ENCODE data around the gene THUMPD3. TPM values are rescaled to one million over a fixed set of nuclear protein-coding genes. Genes with fewer than 3 reads are reported as not detected.

THUMPD3 gene
- total RNA-seq = 15.7 and 21.4 TPM in 2 replicates

DNA sequence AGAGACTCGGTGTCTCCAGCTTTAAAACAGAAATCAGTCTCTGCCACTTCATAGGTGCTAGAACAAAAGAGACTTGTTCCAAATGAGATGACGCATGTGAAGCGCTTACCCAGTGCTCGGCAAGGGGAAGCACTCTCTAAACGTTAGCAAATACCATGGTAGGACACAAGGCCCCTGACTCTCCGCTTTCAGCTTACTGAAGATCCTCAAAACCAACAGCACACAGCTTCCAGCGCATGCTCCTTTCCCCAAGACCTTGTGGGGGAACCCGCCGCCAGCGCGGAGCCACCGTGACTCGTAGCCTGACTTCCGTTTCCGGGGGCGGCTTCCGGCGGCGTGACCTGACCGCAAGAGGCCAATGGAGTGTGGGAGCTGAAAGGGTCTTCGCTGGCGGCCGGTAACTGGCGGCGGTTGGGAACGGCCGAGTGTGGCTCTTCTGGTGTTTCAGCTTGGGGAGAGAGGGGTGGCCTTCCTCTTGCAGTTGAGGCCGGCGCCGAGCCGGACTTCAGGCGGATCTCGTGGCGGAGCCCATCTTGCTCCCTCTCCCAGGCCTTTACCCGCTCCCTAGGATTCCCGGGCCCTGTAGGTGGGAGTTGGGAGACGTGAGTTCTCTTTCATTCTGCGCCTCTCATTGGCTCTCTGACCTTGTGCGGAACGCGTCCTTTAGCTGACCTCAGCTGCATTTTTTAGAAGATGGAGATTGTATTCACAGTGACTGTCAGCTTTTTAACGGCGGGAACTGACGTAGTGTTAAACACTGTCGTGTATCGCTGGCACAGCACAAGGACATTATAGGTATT lies at the start of gene THUMPD3:
Gene THUMPD3 (plus strand): TSS at position 324 of the 800 bp plus-strand sequence. CDS start 2,015 bp downstream, outside the sequence.
- DNase-seq (ENCODE audit: low read depth in 2 of 2) = peak; percentile 91 to 95

DNA sequence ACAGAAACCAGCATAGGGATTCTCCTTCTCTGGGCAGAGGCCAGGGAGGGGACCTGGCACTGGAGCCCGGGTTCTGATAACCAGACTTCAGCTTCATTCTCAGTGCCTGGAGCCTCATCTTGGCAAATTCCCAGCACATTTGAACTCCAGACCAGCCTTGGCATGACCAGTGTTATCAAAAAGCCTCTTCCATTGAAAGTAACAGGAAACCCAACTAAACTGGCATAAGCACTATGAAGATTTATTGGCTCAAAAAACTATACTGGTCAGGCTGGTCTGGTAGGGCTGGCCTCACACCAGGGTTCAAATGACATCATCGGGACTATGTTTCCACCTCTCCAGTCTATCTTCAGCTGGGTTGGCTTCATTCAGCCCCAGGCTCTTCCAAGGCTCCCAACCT lies 48.1 kb upstream of the THUMPD3 start:
- DNase-seq (ENCODE audit: low read depth in 2 of 2) = peak in 1 of 2 donors; percentile 52

GRCh38 chr3:9316881-9317361 lies 45.9 kb upstream of the THUMPD3 start:
- DNase-seq (ENCODE audit: low read depth in 2 of 2) = peak; percentile 73 to 81

DNA sequence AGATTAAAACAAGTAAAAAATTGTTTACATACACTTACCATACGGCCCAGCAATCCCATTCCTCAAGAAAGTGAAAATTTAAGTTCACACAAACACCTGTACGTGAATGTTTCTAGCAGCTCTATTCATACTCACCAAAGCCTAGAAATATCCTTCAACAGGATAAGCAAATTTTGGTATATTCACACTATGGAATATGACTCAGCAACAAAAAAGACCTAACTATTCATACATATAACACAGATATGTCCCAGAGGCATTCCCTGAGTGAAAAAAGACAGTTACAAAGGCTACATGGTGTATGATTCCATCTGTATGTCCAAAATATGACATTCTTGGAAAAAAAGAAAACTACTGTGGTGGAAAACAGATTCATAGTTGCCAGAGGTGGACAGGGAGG lies 40.1 kb upstream of the THUMPD3 start:
- no peak for DNase-seq (ENCODE audit: low read depth in 2 of 2)

GRCh38 chr3:9324944-9325343 lies 37.9 kb upstream of the THUMPD3 start:
- no peak for DNase-seq (ENCODE audit: low read depth in 2 of 2)

DNA sequence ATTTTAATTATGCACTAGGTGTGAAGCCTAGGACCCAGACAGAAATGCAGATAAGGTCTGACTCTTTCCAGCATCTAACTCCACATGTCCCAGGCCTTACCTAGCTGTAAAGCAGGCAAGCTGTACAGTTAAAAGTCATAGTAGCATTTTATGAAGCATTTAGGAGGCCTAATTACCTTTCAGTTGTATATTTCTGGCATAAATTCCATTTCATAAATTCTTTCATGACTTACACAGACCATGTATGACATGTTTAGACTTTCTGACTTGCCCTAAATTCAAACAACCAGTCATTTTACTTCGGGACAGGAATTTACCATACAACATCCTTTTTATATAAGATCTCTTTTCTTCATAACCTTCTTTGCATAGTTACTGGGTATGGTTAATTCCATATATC lies 35.3 kb upstream of the THUMPD3 start:
- DNase-seq (ENCODE audit: low read depth in 2 of 2) = no peak

- DNase-seq (ENCODE audit: low read depth in 2 of 2) = no peak
These were observed 32.6 kb upstream of the THUMPD3 start for GRCh38 chr3:9330166-9330703.

- no peak for DNase-seq (ENCODE audit: low read depth in 2 of 2)
These were observed 31.7 kb upstream of the THUMPD3 start for GRCh38 chr3:9331171-9331570.

DNA sequence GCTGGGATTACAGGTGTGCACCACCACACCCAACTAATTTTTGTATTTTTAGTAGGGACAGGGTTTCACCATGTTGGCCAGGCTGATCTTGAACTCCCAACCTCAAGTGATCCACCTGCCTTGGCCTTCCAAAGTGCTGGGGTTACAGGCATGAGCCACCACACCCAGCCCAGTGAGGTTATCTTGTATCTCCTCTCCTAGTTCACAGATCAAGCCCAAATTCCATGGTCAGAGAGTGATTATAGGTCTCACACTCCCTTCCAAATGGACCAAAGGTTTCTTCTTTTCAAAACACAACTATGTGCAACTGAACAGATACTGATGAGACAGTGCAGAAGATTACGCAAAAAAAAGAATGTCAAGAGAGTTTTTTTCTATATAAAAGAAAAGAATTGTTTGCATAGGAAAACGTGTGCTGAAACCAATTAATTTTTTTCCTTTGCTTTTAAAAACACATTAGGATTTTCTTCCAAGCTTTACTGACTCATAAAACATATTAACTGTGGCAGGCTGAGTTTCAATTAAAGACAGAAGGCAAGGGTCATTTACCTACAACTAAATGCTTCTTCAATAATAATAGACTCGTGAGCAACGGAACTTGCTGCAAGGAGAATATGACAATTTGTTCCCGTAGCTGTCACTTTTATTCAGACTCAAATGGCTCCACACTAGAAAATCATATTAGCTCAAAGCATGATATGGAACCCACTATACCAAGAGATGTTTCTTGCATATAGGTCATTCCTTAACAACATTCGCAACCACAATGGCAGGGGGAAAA lies 30.4 kb upstream of the THUMPD3 start:
- no peak for DNase-seq (ENCODE audit: low read depth in 2 of 2)

DNA sequence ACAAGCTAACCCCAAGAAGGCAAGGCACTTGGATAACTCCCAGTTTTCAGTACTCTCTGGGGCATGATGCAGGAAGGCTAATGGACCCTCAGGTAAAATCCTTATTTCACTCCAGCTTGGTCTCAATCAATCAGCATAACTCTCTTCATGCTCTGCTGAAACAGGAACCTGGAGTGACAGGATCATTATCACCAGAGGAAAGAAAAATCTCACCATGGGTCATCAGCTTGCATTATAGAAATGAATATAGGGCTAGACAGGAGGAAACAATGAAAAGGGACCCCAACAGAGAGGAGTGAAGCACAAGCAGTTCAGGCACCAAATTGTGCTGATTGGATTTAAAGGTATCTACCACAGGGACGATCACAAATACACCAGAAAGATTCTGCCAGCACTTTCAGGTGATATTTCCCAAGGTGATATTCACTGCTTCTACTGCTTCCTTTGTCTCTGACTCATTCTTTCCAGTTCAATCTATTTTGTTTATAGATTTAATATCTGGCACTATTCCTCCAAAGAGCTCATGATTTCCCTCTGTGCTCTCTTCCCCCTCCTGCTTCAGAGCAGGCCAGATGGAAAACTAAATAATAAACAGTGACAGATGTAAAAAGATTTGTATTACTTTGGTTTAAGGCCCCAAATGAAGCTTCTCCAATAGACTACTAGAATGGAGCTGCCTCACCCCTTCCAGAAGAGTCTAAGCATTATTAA lies 22.9 kb upstream of the THUMPD3 start:
- DNase-seq (ENCODE audit: low read depth in 2 of 2) = peak; percentile 45 to 86

DNA sequence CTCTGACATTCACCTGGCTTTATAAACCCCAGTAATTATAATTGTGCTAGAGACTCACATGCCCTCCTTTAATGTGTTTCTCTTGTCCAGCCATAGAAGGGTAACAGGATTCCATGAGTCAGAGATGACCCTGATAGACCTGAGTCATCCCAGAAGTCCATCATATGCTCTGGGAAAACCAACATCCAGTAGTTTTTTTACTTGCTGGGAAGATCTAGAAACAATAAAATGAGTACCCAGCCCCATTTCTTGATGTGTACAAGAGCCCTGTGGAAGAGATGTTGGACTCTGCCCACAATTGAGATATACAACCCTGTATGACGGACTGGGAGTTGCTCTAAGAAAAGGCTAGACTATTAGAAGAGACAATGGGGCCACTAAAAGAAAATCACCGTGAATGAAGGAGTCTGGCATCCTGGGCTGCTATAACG lies 22.4 kb upstream of the THUMPD3 start:
- DNase-seq (ENCODE audit: low read depth in 2 of 2) = peak; percentile 91

DNA sequence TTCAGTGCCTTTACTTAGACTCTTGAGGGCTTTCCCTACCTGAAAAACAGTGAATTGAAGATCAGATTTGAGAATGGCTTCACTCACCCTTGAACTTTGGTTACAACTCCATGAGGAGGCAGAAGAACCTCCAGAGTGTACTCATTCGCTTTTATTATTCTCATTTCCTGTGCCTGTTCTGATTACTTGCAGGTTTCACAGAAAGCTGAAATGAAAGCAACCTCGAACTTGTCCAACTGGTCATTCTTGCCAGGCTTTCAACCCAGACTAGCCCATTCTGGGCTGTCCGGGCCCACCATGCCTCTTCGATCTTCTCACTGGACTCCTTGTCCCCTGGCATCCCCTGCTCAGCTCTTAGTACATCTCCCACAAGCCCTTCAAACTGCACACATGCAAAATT lies 20.2 kb upstream of the THUMPD3 start:
- DNase-seq (ENCODE audit: low read depth in 2 of 2) = no peak

- DNase-seq (ENCODE audit: low read depth in 2 of 2) = no peak
These were observed 19.7 kb upstream of the THUMPD3 start for GRCh38 chr3:9343115-9343514.

DNA sequence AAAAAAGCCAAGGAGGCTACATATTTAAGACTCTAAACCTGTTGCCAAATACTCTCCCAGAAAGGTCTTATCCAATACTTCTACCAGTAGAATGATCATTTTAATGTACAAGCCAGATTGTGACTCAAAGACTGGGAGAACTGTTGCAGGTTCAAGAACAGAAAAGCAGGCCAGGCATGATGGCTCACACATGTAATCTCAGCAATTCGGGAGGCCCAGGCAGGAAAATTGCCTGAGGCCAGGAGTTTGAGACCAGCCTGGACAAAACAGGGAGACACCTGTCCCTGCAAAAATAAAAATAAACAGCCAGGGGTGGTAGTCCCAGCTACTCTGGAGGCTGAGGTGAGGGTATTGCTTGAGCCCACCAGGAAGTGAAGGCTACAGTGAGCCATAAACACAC lies 17.8 kb upstream of the THUMPD3 start:
- no peak for DNase-seq (ENCODE audit: low read depth in 2 of 2)

- no peak for DNase-seq (ENCODE audit: low read depth in 2 of 2)
These were observed 16.7 kb upstream of the THUMPD3 start for GRCh38 chr3:9346141-9346540.

- DNase-seq (ENCODE audit: low read depth in 2 of 2) = no peak
These were observed 15.8 kb upstream of the THUMPD3 start for GRCh38 chr3:9347081-9347480.

DNA sequence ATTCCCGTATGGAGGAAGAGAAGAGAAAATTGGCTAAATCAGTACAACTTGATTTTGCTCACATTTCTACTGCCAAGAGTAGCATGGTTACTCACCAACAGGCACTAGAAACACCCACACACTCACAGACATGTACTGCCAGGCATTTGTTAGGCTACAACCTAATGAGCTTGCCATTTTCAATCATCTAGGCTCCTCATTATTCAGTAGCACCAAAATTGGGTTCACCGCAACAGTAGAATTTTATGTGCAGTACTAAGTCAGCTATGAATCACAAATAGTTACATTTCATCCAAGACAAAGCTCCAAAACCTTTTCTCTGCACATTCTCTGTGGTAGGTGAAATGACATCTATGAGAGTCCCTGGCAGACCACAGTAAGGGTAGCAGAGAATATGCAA lies 15.0 kb upstream of the THUMPD3 start:
- DNase-seq (ENCODE audit: low read depth in 2 of 2) = no peak

DNA sequence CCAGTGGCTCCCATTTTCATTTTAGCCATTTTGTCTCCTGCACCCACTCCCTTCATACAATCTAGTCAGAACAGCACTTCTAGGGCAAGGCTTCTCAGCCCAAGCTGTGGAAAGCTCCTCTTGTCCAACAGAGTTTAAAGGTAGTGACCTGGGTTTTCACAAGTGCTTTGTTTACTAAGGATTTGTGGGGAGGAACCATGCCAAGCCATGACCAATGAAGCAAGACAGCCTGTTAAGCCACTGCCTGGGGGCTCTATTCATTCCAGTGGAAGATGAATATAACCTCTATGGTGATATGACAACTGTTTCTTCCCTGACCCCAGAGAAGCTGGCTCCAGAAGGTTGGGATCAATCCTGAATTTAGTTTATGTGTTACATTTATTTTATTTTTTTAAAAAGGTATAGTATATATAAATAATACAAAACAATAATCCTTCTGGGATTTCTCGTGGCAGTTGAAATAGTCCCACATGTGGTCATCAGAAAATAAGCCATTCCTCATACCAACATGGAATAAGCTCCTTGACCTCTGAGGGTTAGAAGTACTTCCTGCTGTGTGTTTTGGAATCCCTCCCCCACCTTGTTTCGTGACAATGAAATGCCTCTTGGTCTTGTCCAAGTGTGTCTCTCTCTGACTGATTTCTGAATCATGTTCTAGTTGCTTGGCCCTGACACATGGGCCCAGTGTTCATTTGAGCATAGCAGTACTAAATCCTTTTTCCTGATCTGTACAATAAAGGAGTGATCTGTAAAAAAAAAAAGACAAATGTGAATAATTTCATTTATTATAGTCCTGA lies 13.3 kb upstream of the THUMPD3 start:
- DNase-seq (ENCODE audit: low read depth in 2 of 2) = peak in 1 of 2 donors; percentile 88

GRCh38 chr3:9351709-9352126 lies 11.1 kb upstream of the THUMPD3 start:
- no peak for DNase-seq (ENCODE audit: low read depth in 2 of 2)

- peak; percentile 79 to 82 for DNase-seq (ENCODE audit: low read depth in 2 of 2)
These were observed 9.7 kb upstream of the THUMPD3 start for GRCh38 chr3:9352917-9353752.
